Fibroblast of the aortic adventitia (primary cell): ENCODE measurements around the gene FIGN. TPM values are rescaled to one million over a fixed set of nuclear protein-coding genes. Genes with fewer than 3 reads are reported as not detected.

Experiments used
- DNase-seq: peaks from one replicate; pipeline ENCODE4 v3.0.0-alpha.2; 2010; ENCODE audit warnings: low read depth
- H3K4me3 ChIP-seq: 2 replicates; pipeline ENCODE4 v1.5.1; 2011; ENCODE audit warnings: low read depth, mild to moderate bottlenecking, control low read depth, low read length, moderate library complexity
- CTCF ChIP-seq: IDR thresholded peaks from 2 replicates; pipeline ENCODE4 v1.5.1; 2011; ENCODE audit warnings: mild to moderate bottlenecking, low read length, control low read depth, inconsistent platforms; ENCODE audit not compliant: insufficient read depth
- total RNA-seq: library from RNA; depleted of rRNA; stranded (reverse); fragments of >200 nt; gene quantifications from 2 replicates; pipeline ENCODE4 v1.2.3, GENCODE V29; 2012; ENCODE audit warnings: low replicate concordance

FIGN gene
- total RNA-seq, 1 donor, result 4.1 TPM

GRCh38 chr2:163613266-163613731, 122.5 kb downstream of the FIGN start:
- no peak for DNase-seq
- no peak overlapping the region for H3K4me3 ChIP-seq
- no peak for TF ChIP-seq CTCF

- TF ChIP-seq CTCF, result no peak
- no peak overlapping the region for H3K4me3 ChIP-seq
- DNase-seq, result no peak
Observed at GRCh38 chr2:163612332-163612731, 123.5 kb downstream of the FIGN start.

GRCh38 chr2:163611557-163611906, 124.3 kb downstream of the FIGN start:
- DNase-seq, result no peak
- H3K4me3 ChIP-seq, result no peak overlapping the region
- no peak for TF ChIP-seq CTCF

- no peak for DNase-seq
- H3K4me3 ChIP-seq, result no peak overlapping the region
Observed at GRCh38 chr2:163610817-163611556, 124.8 kb downstream of the FIGN start.

GRCh38 chr2:163607630-163608029, 128.2 kb downstream of the FIGN start:
- DNase-seq, result no peak
- H3K4me3 ChIP-seq, result no peak overlapping the region
- no peak for TF ChIP-seq CTCF

More at GRCh38 chr2:163610817-163611556, 124.8 kb downstream of the FIGN start:
- no peak for TF ChIP-seq CTCF

- no peak for TF ChIP-seq CTCF
- no peak for DNase-seq
- no peak overlapping the region for H3K4me3 ChIP-seq
Observed at GRCh38 chr2:163606878-163607277, 128.9 kb downstream of the FIGN start.

- no peak for DNase-seq
- H3K4me3 ChIP-seq, result no peak overlapping the region
- no peak for TF ChIP-seq CTCF
Observed at GRCh38 chr2:163605779-163606178, 130.0 kb downstream of the FIGN start.
